NT2/D1 (cell line): ENCODE results near the gene ZNF341.

Experiments
- SUZ12 ChIP-seq: IDR thresholded peaks from 2 replicates; pipeline ENCODE4 v1.6.1; 2011; ENCODE audit not compliant: insufficient read length, insufficient read depth; ENCODE audit errors: extremely low read depth
- YY1 ChIP-seq: IDR thresholded peaks from 2 replicates; pipeline ENCODE4 v1.6.1; 2011; ENCODE audit not compliant: insufficient read length, insufficient read depth
- ZNF274 ChIP-seq: IDR thresholded peaks from 2 replicates; pipeline ENCODE4 v1.6.1; 2011; ENCODE audit warnings: mild to moderate bottlenecking, low read depth, low read length

DNA sequence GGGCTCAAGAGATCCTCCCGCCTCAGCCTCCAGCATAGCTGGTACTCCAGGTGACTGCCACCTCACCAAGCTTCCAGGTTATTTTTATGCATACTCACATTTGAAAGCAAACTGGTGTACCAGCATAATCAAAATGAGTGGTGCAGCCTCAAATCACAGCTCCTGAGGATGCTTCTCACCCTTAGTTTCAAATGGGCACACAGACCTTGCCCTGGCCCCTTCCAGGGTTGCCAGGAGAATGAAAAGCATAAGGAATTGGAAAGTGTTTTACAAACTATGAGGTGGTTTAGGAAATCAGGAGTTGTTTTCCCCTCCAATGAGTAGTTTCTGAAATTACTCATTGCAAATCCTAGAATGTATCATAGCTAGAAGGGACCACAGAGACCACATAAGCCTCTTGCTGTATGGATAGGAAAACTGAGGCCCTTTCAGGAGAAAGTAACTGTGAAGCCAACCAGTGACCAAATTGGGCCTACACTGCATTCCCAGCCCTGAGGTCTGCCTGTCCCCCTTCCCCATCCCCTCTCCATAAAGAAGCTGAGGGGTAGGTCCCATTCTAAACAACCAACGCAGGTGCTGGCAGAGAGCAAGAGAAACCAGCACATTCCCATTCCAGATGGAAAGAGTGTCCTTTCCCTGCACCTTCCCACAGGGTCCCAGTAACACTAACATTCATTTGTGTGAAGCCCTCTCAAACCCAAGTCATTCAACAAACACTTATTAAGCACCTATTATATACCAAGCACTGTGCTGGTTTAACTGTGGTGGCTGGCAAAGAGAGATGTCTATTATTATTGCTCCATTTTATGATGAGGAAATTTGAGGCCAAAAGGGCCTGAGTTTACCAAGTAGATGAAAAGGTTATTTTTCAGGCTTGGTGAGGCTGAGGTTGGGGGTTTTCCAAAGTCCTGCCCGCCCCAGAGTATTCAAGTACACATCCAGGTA is 43.5 kb upstream of the ZNF341 start:
- no peak for TF ChIP-seq YY1
- no peak for TF ChIP-seq SUZ12
- no peak for TF ChIP-seq ZNF274
